Keratinocyte (primary cell): Measurements from ENCODE around the gene EPG5. TPM values are rescaled to one million over a fixed set of nuclear protein-coding genes. Genes with fewer than 3 reads are reported as not detected.
A peak's percentile ranks its signal among the peaks of the same experiment; 100 is the strongest.

Experiments
- DNase-seq: peaks from one replicate; pipeline ENCODE4 v3.0.0-alpha.2; 2011; ENCODE audit warnings: low read depth, missing footprints, low spot score
- FAIRE-seq: peaks from 2 replicates; lab custom pipeline; 2011; peaks lifted over from hg19 to GRCh38; lab: Jason Lieb, UNC
- H2AFZ ChIP-seq: 2 replicates; pipeline ENCODE4 v1.6.0; 2012; ENCODE audit warnings: low read length, control low read depth, inconsistent platforms; ENCODE audit not compliant: control insufficient read depth
- H3K27ac ChIP-seq: 2 replicates; pipeline ENCODE4 v1.5.1; 2011; ENCODE audit warnings: low read length; ENCODE audit not compliant: control insufficient read depth, insufficient read depth
- H3K27me3 ChIP-seq: 3 replicates; pipeline ENCODE4 v1.6.0; 2011; ENCODE audit warnings: low read length; ENCODE audit not compliant: control insufficient read depth, insufficient read depth; ENCODE audit errors: extremely low read depth
- H3K36me3 ChIP-seq, 2 experiments: 2 replicates in 1 of 2; 3 replicates in 1 of 2; pipeline ENCODE4 v1.5.1; 2011; ENCODE audit warnings: low read length in 2 of 2, mild to moderate bottlenecking in 1 of 2; ENCODE audit not compliant: control insufficient read depth in 2 of 2, insufficient read depth in 2 of 2; ENCODE audit errors: extremely low read depth in 1 of 2
- H3K4me1 ChIP-seq: 3 replicates; pipeline ENCODE4 v1.5.1; 2011; ENCODE audit warnings: low read length; ENCODE audit not compliant: control insufficient read depth, insufficient read depth; ENCODE audit errors: extremely low read depth
- H3K4me2 ChIP-seq: 3 replicates; pipeline ENCODE4 v1.6.0; 2011; ENCODE audit warnings: low read depth, low read length; ENCODE audit not compliant: control insufficient read depth, insufficient read depth; ENCODE audit errors: extremely low read depth
- H3K4me3 ChIP-seq, 3 experiments: fragments of 200-600 bp in 1 of 3; sonication (generic) in 1 of 3; 2 replicates in 2 of 3; 3 replicates in 1 of 3; pipeline ENCODE4 v1.5.1; 2011 to 2016; ENCODE audit warnings: low read length in 3 of 3, mild to moderate bottlenecking in 3 of 3, control low read depth in 2 of 3, inconsistent platforms in 1 of 3, low read depth in 1 of 3, mixed read lengths in 1 of 3, mixed run types in 1 of 3, moderate library complexity in 1 of 3; ENCODE audit not compliant: control insufficient read depth in 2 of 3, insufficient read depth in 2 of 3; ENCODE audit errors: extremely low read depth in 1 of 3
- H3K79me2 ChIP-seq: 2 replicates; pipeline ENCODE4 v1.6.0; 2012; ENCODE audit warnings: low read length; ENCODE audit not compliant: control insufficient read depth, insufficient read depth
- H3K9ac ChIP-seq: 3 replicates; pipeline ENCODE4 v1.6.0; 2011; ENCODE audit warnings: low read length; ENCODE audit not compliant: control insufficient read depth, insufficient read depth; ENCODE audit errors: extremely low read depth
- H3K9me1 ChIP-seq: 3 replicates; pipeline ENCODE4 v1.6.0; 2011; ENCODE audit warnings: low read length; ENCODE audit not compliant: control insufficient read depth, insufficient read depth; ENCODE audit errors: extremely low read depth
- H3K9me3 ChIP-seq: 2 replicates; pipeline ENCODE4 v1.5.1; 2012; ENCODE audit warnings: low read depth, low read length; ENCODE audit not compliant: control insufficient read depth
- H4K20me1 ChIP-seq: 3 replicates; pipeline ENCODE4 v1.6.0; 2011; ENCODE audit warnings: low read length; ENCODE audit not compliant: control insufficient read depth, insufficient read depth; ENCODE audit errors: extremely low read depth
- EZH2 ChIP-seq: IDR thresholded peaks from one replicate; pipeline ENCODE4 v1.6.1; 2012; ENCODE audit warnings: inconsistent platforms, mild to moderate bottlenecking, low read length, moderate library complexity
- dilution Hi-C: fragments of 300-500 bp; cut with MboI; formaldehyde crosslinking; loops from one replicate; pipeline ENCODE4 v1.7.0; 2020; ENCODE audit warnings: low sequenced_read_pairs; ENCODE audit not compliant: extremely low pct_ligation_motif_present
- polyA plus RNA-seq, 5 experiments: library from polyadenylated mRNA; depleted of rRNA in 3 of 5; stranded (reverse) in 3 of 5; stranded (forward) in 1 of 5; unstranded in 1 of 5; fragments of >200 nt; gene quantifications; 1 replicate in 1 of 5; 2 replicates in 3 of 5; 3 replicates in 1 of 5; pipeline versions ENCODE4 v1.2.1 to v1.2.3, GENCODE V29; 2011 to 2012; ENCODE audit warnings: missing spikeins in 2 of 5, low read depth in 1 of 5, low replicate concordance in 1 of 5
- TF ChIP-seq, protein P1 (sequence below), 3 experiments: IDR thresholded peaks in 1 of 3; conservative IDR thresholded peaks in 1 of 3; optimal IDR thresholded peaks in 1 of 3; 2 replicates in 2 of 3; 3 replicates in 1 of 3; pipeline versions ENCODE3 to v1.5.1; 2011; ENCODE audit warnings: low read length in 3 of 3, mild to moderate bottlenecking in 3 of 3, moderate library complexity in 2 of 3, control low read depth in 1 of 3, inconsistent platforms in 1 of 3; ENCODE audit not compliant: insufficient read depth in 2 of 3; ENCODE audit errors: extremely low read depth in 1 of 3

EPG5 gene
- polyA plus RNA-seq, 1 donor (not counting 4 experiments of a cell fraction or from before 2014, with no cell fraction given): 17.8 TPM

DNA sequence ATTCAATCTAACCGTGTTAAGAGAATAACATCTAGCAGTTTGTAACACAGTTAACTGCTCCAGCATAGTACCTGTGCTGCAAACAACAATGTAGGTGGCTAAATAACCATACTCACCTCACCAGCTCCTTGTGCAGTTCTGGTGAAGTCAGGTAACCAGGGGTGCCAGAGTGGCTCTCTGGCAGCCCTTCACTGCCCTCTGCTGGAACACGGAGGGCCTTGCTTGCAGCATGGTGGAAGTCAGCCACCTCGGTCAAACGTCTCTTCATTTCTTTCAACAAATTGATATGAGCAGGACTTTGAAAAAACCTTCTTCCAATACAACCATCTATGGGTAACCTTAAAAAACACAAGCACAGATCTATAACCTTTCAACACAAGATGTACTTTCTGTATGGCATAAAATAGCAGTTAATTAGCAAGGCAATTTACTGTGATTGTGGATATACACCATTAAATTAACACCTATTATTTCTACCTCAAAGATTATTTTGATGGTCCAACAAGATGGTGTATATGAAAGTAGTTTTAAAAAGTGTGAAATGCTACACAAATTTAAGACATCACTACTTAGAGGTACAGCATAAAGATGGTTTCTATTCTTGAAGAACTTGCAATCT lies 56.6 kb downstream of the EPG5 start:
- Histone ChIP-seq H3K9me3 (no peaks in the 10 kb centered on the region), H3K4me1 (no peaks in the 10 kb centered on the region), H3K4me3 (no peak overlapping the region), H3K79me2 (no peaks in the 10 kb centered on the region), H3K9me1 (no peaks in the 10 kb centered on the region), H4K20me1 (no peaks in the 10 kb centered on the region), H3K9ac (no peak overlapping the region), H2AFZ (no peak overlapping the region), H3K36me3 (peaks cover 16 to 24% of the 10 kb centered on the region in 2 experiments), H3K4me2 (no peak overlapping the region), H3K27me3 (no peaks in the 10 kb centered on the region), H3K27ac (no peak overlapping the region)
- dilution Hi-C loops: no loop called here
- DNase-seq: no peak
- TF ChIP-seq, protein P1, sequence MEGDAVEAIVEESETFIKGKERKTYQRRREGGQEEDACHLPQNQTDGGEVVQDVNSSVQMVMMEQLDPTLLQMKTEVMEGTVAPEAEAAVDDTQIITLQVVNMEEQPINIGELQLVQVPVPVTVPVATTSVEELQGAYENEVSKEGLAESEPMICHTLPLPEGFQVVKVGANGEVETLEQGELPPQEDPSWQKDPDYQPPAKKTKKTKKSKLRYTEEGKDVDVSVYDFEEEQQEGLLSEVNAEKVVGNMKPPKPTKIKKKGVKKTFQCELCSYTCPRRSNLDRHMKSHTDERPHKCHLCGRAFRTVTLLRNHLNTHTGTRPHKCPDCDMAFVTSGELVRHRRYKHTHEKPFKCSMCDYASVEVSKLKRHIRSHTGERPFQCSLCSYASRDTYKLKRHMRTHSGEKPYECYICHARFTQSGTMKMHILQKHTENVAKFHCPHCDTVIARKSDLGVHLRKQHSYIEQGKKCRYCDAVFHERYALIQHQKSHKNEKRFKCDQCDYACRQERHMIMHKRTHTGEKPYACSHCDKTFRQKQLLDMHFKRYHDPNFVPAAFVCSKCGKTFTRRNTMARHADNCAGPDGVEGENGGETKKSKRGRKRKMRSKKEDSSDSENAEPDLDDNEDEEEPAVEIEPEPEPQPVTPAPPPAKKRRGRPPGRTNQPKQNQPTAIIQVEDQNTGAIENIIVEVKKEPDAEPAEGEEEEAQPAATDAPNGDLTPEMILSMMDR (optimal IDR thresholded peaks at IDR 0.05 in 1 of 3, IDR thresholded peaks at IDR 0.05 in 1 of 3, conservative IDR thresholded peaks at IDR 0.05 in 1 of 3; ENCODE audit: extremely low read depth in 1 of 3, insufficient read depth in 2 of 3, low read length in 3 of 3): peak; percentile 84 to 86 (median 84)
- TF ChIP-seq EZH2: no peak
- peak; percentile 77 for FAIRE-seq

DNA sequence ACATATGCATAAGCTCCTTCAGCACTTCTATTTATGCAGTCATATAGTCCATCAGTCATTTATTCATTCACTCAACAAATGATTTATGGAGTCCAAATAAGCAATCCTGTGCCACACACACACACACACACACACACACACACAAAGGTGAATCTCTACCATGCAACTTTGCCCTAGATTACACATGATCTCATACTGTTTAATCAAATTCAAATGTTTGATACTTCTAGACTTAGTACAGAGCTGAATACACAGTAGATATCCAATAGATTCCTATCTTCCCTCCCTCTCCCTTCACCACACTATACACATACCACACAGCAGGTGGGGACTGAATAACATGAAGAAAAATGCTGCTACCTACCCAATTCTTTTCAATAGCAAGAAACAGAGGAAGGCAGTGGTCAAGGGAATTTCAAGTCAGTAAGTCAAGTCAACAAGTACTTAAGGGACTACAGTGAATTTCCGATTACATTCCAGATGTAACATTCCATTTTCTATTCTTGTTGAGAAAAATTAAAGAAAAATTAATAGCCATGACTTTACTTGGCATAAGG lies 65.4 kb downstream of the EPG5 start:
- no peak overlapping the region for H3K27ac ChIP-seq
- DNase-seq: no peak
- no peaks in the 10 kb centered on the region for H3K9me1 ChIP-seq
- peaks cover 19 to 23% of the 10 kb centered on the region in 2 experiments for H3K36me3 ChIP-seq
- no peaks in the 10 kb centered on the region for H4K20me1 ChIP-seq
- H3K4me3 ChIP-seq: no peak overlapping the region
- dilution Hi-C loops: no loop called here
- H2AFZ ChIP-seq: no peak overlapping the region
- no peak overlapping the region for H3K9ac ChIP-seq
- H3K79me2 ChIP-seq: no peaks in the 10 kb centered on the region
- FAIRE-seq: no peak
- H3K4me1 ChIP-seq: no peaks in the 10 kb centered on the region
- H3K4me2 ChIP-seq: no peak overlapping the region
- H3K27me3 ChIP-seq: no peaks in the 10 kb centered on the region
- no peak for TF ChIP-seq EZH2
- TF ChIP-seq, protein P1 (optimal IDR thresholded peaks at IDR 0.05 in 1 of 3, IDR thresholded peaks at IDR 0.05 in 1 of 3, conservative IDR thresholded peaks at IDR 0.05 in 1 of 3; ENCODE audit: extremely low read depth in 1 of 3, insufficient read depth in 2 of 3, low read length in 3 of 3): no peak
- H3K9me3 ChIP-seq: no peaks in the 10 kb centered on the region
